H1 (cell line): ENCODE data around the gene SLC9C1. TPM values are rescaled to one million over a fixed set of nuclear protein-coding genes. Genes with fewer than 3 reads are reported as not detected.

Source experiments
- CTCF ChIA-PET: fragments of 300-600 bp; sonication (Branson Sonifier 250); formaldehyde crosslinking; loops from one replicate; lab custom pipeline; 2021; ENCODE audit not compliant: partially characterized antibody; lab: Charles Lee
- POLR2A ChIA-PET: fragments of 300-600 bp; sonication (Branson Sonifier 250); formaldehyde crosslinking; loops from one replicate; lab custom pipeline; 2021; ENCODE audit warnings: inconsistent platforms; ENCODE audit not compliant: partially characterized antibody; lab: Charles Lee
- DNase-seq, 2 experiments: peaks; one replicate each; pipeline versions ENCODE4 v3.0.0 to v3.0.0-alpha.2; 2010 to 2022; ENCODE audit warnings: low spot score in 2 of 2, low read depth in 1 of 2, mixed read lengths in 1 of 2
- FAIRE-seq: peaks from 2 replicates; lab custom pipeline; 2011; peaks lifted over from hg19 to GRCh38; lab: Jason Lieb, UNC
- H2AFZ ChIP-seq: 2 replicates; pipeline ENCODE4 v1.8.1; 2012; ENCODE audit warnings: low read length, inconsistent platforms
- H2AK5ac ChIP-seq: 2 replicates; pipeline ENCODE4 v1.6.1; 2013; ENCODE audit warnings: low read depth, low read length
- H2BK120ac ChIP-seq: replicated peaks from 2 replicates; pipeline ENCODE3; 2013; ENCODE audit warnings: low read depth, low read length, inconsistent platforms
- H2BK12ac ChIP-seq: 2 replicates; pipeline ENCODE4 v1.6.1; 2013; ENCODE audit warnings: low read depth, low read length
- H2BK15ac ChIP-seq: 2 replicates; pipeline ENCODE4 v1.6.1; 2013; ENCODE audit warnings: low read length
- H2BK20ac ChIP-seq: 2 replicates; pipeline ENCODE4 v1.6.1; 2013; ENCODE audit warnings: low read length
- H2BK5ac ChIP-seq: 2 replicates; pipeline ENCODE4 v1.6.1; 2013; ENCODE audit warnings: low read depth, low read length
- H3K14ac ChIP-seq: 2 replicates; pipeline ENCODE4 v1.6.1; 2013; ENCODE audit warnings: inconsistent platforms; ENCODE audit not compliant: insufficient read length
- H3K18ac ChIP-seq: 2 replicates; pipeline ENCODE4 v1.6.1; 2013; ENCODE audit warnings: low read length; ENCODE audit errors: extremely low read depth
- H3K23ac ChIP-seq: 2 replicates; pipeline ENCODE4 v1.6.1; 2013; ENCODE audit warnings: inconsistent platforms; ENCODE audit not compliant: insufficient read length
- H3K23me2 ChIP-seq: 2 replicates; pipeline ENCODE4 v1.6.1; 2013; ENCODE audit warnings: low read depth, low read length
- H3K27ac ChIP-seq: 2 replicates; pipeline ENCODE4 v1.6.1; 2011; ENCODE audit warnings: low read depth, low read length, inconsistent platforms
- H3K27me3 ChIP-seq, 4 experiments: replicated peaks in 1 of 4; 1 replicate in 1 of 4; 2 replicates in 3 of 4; pipeline versions ENCODE4 v1.6.1 to v1.8.1; 2011 to 2013; ENCODE audit warnings: low read length in 3 of 4, mild to moderate bottlenecking in 3 of 4, inconsistent platforms in 2 of 4, mixed read lengths in 2 of 4, moderate library complexity in 1 of 4; ENCODE audit not compliant: control insufficient read depth in 3 of 4, insufficient read depth in 3 of 4; ENCODE audit errors: extremely low read depth in 1 of 4
- H3K36me3 ChIP-seq, 4 experiments: 2 replicates each; pipeline versions ENCODE4 v1.6.1 to v1.8.1; 2011 to 2013; ENCODE audit warnings: mild to moderate bottlenecking in 4 of 4, low read length in 3 of 4, moderate library complexity in 2 of 4, control low read depth in 1 of 4, inconsistent platforms in 1 of 4; ENCODE audit not compliant: insufficient read depth in 4 of 4, control insufficient read depth in 2 of 4
- H3K4ac ChIP-seq: replicated peaks from 2 replicates; pipeline ENCODE3; 2013; ENCODE audit warnings: low read length, low read depth, mixed read lengths, inconsistent platforms; ENCODE audit not compliant: insufficient read length
- H3K4me1 ChIP-seq, 4 experiments: replicated peaks in 1 of 4; 1 replicate in 1 of 4; 2 replicates in 3 of 4; pipeline versions ENCODE4 v1.6.1 to v1.8.1; 2011 to 2013; ENCODE audit warnings: low read length in 3 of 4, inconsistent platforms in 2 of 4, mixed read lengths in 1 of 4; ENCODE audit not compliant: insufficient read depth in 4 of 4, control insufficient read depth in 3 of 4
- H3K4me2 ChIP-seq, 2 experiments: 2 replicates each; pipeline versions ENCODE4 v1.6.1 to v1.8.1; 2011 to 2013; ENCODE audit warnings: low read depth in 2 of 2, low read length in 2 of 2, control low read depth in 1 of 2, inconsistent platforms in 1 of 2, mild to moderate bottlenecking in 1 of 2; ENCODE audit not compliant: insufficient read depth in 1 of 2
- H3K4me3 ChIP-seq, 4 experiments: fragments of 200-600, 300-600 bp in 1 of 4; sonication (generic), shearing (Covaris generic), sonication (Bioruptor Twin) in 1 of 4; 2 replicates each; pipeline versions ENCODE4 v1.5.1 to v1.8.1; 2011 to 2016; ENCODE audit warnings: low read length in 4 of 4, low read depth in 3 of 4, control low read depth in 2 of 4, inconsistent platforms in 2 of 4, mild to moderate bottlenecking in 2 of 4, mixed read lengths in 1 of 4, moderate library complexity in 1 of 4; ENCODE audit not compliant: insufficient read depth in 2 of 4; ENCODE audit errors: extremely low read depth in 1 of 4
- H3K56ac ChIP-seq: replicated peaks from 2 replicates; pipeline ENCODE3; 2013; ENCODE audit warnings: low read depth, mild to moderate bottlenecking, mixed read lengths, low read length, inconsistent platforms; ENCODE audit not compliant: insufficient read length
- H3K79me1 ChIP-seq: 2 replicates; pipeline ENCODE4 v1.6.1; 2013; ENCODE audit warnings: low read depth, low read length, control low read depth
- H3K79me2 ChIP-seq, 2 experiments: 2 replicates each; pipeline versions ENCODE4 v1.6.1 to v1.8.1; 2012 to 2013; ENCODE audit warnings: low read length in 2 of 2, mild to moderate bottlenecking in 2 of 2, inconsistent platforms in 1 of 2; ENCODE audit not compliant: insufficient read depth in 2 of 2, control insufficient read depth in 1 of 2
- H3K9ac ChIP-seq, 4 experiments: replicated peaks in 1 of 4; 1 replicate in 1 of 4; 2 replicates in 3 of 4; pipeline versions ENCODE4 v1.6.1 to v1.8.1; 2011 to 2013; ENCODE audit warnings: low read depth in 3 of 4, low read length in 3 of 4, control low read depth in 2 of 4, mild to moderate bottlenecking in 2 of 4, moderate library complexity in 2 of 4, inconsistent platforms in 1 of 4; ENCODE audit errors: extremely low read depth in 1 of 4
- H3K9me3 ChIP-seq, 2 experiments: 2 replicates each; pipeline versions ENCODE4 v1.6.1 to v1.8.1; 2012 to 2013; ENCODE audit warnings: mild to moderate bottlenecking in 2 of 2, moderate library complexity in 2 of 2, control low read depth in 1 of 2, inconsistent platforms in 1 of 2, low read depth in 1 of 2, low read length in 1 of 2, mixed read lengths in 1 of 2; ENCODE audit not compliant: insufficient read depth in 2 of 2
- H4K20me1 ChIP-seq, 2 experiments: replicated peaks in 1 of 2; 2 replicates each; pipeline versions ENCODE3 to v1.8.1; 2011 to 2013; ENCODE audit warnings: inconsistent platforms in 2 of 2, low read length in 2 of 2, mild to moderate bottlenecking in 1 of 2; ENCODE audit not compliant: insufficient read depth in 2 of 2, control insufficient read depth in 1 of 2
- H4K5ac ChIP-seq: 2 replicates; pipeline ENCODE4 v1.6.1; 2013; ENCODE audit warnings: low read length, low read depth, mixed read lengths, inconsistent platforms; ENCODE audit not compliant: insufficient read length
- H4K8ac ChIP-seq: 2 replicates; pipeline ENCODE4 v1.8.0; 2013; ENCODE audit warnings: mild to moderate bottlenecking, moderate library complexity, low read length, inconsistent platforms; ENCODE audit not compliant: insufficient read depth; ENCODE audit errors: extremely low read depth
- H4K91ac ChIP-seq: replicated peaks from 2 replicates; pipeline ENCODE3; 2013; ENCODE audit warnings: low read length, mixed read lengths, inconsistent platforms; ENCODE audit not compliant: insufficient read length
- MAFK ChIP-seq: IDR thresholded peaks from 2 replicates; pipeline ENCODE4 v1.6.1; 2012; ENCODE audit warnings: low read depth, mild to moderate bottlenecking, improper control_type of control experiment, low read length
- WGBS, 2 experiments: shearing (Covaris generic) in 1 of 2; methylation state at CpG; one replicate each; pipeline versions ENCODE4 v1.1.6 to v1.1.7; 2013 to 2015; ENCODE audit warnings: low lambda C conversion rate in 2 of 2, mixed read lengths in 2 of 2, inconsistent platforms in 1 of 2, low coverage in 1 of 2, missing lambda C conversion rate in 1 of 2; ENCODE audit not compliant: insufficient replicate concordance in 2 of 2, insufficient coverage in 1 of 2, insufficient read length in 1 of 2; ENCODE audit errors: extremely low coverage in 1 of 2, missing lambda C conversion rate in 1 of 2; 5-methylcytosine and 5-hydroxymethylcytosine counted together
- polyA plus RNA-seq, 7 experiments: library from polyadenylated mRNA; depleted of rRNA in 3 of 7; stranded (reverse) in 5 of 7; unstranded in 2 of 7; fragments of >200 nt in 5 of 7; fragments of 200-250 nt in 2 of 7; gene quantifications; 1 replicate in 5 of 7; 2 replicates in 1 of 7; 4 replicates in 1 of 7; pipeline versions ENCODE4 v1.2.1 to v1.2.3, GENCODE V29; 2011 to 2013; ENCODE audit warnings: missing spikeins in 2 of 7, mixed read lengths in 2 of 7
- total RNA-seq: library from RNA; stranded (reverse); fragmentation: NEBNext Ultra II Directional; extraction: Animal tissue kit (Norgen Biotek cat#: 25700); gene quantifications from 2 replicates; pipeline ENCODE4 v1.2.1, GENCODE V29; 2021
- TF ChIP-seq, protein P1 (sequence below): IDR thresholded peaks from 2 replicates; pipeline ENCODE4 v1.6.1; 2011; ENCODE audit warnings: low read depth, mild to moderate bottlenecking, low read length; ENCODE audit not compliant: insufficient read depth

SLC9C1 gene
- total and polyA plus RNA-seq, 2 of the 8 experiments (the other 6 are each of a cell fraction or from before 2014, with no cell fraction given) = 0.15 to 0.24 TPM

GRCh38 chr3:112104774-112105173 lies 189.2 kb downstream of the SLC9C1 start:
- Histone ChIP-seq H3K23ac (no peak overlapping the region), H3K36me3 (peaks cover 0 to 4% (median 0%) of the 10 kb centered on the region in 4 experiments; a peak in 3 of 8 replicates), H2BK15ac (no peak overlapping the region), H3K4me2 (no peak overlapping the region), H3K4me1 (peaks cover 0 to 5% (median 0%) of the 10 kb centered on the region in 4 experiments; a peak in 1 of 7 replicates), H3K9ac (no peak overlapping the region), H3K27ac (no peak overlapping the region), H3K27me3 (no peaks in the 10 kb centered on the region), H2BK12ac (no peak overlapping the region), H3K4me3 (no peak overlapping the region), H3K4ac (no peak overlapping the region), H2BK20ac (no peak overlapping the region), H4K20me1 (no peaks in the 10 kb centered on the region), H2BK5ac (no peak overlapping the region), H3K79me2 (no peaks in the 10 kb centered on the region), H2AK5ac (no peak overlapping the region), H3K79me1 (no peaks in the 10 kb centered on the region), H3K56ac (no peak overlapping the region), H4K91ac (no peak overlapping the region), H2AFZ (no peak overlapping the region), H3K23me2 (no peaks in the 10 kb centered on the region), H4K8ac (no peak overlapping the region), H3K14ac (no peak overlapping the region), H3K9me3 (no peaks in the 10 kb centered on the region), H3K18ac (no peak overlapping the region), H4K5ac (no peak overlapping the region), H2BK120ac (no peak overlapping the region)
- POLR2A ChIA-PET = no interaction called here
- CTCF ChIA-PET = interaction anchor here (0.6 kb wide), 1 partner anchor 115 kb away, joined by 3 read pairs; no protein-coding TSS in a partner anchor
- TF ChIP-seq, protein P1, sequence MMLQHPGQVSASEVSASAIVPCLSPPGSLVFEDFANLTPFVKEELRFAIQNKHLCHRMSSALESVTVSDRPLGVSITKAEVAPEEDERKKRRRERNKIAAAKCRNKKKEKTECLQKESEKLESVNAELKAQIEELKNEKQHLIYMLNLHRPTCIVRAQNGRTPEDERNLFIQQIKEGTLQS = no peak
- peak; percentile 16; the same call in 1 of the 2 replicates for TF ChIP-seq MAFK
- WGBS, 2 experiments = 97% methylated on average over 2 of the region's 2 CpGs; no CpG with 5 or more reads in 1 of the 2 experiments
- no peak for DNase-seq
- no peak for FAIRE-seq
